Small intestine (tissue), 7 donors: Measurements from ENCODE around the gene PITPNM1. TPM values are rescaled to one million over a fixed set of nuclear protein-coding genes. Genes with fewer than 3 reads are reported as not detected.

Experiments
- DNase-seq, 2 donors: peaks; one replicate each; pipeline versions ENCODE4 v3.0.0 to v3.0.0-alpha.2; 2013
- FAIRE-seq: peaks from 2 replicates; lab custom pipeline; 2012; peaks lifted over from hg19 to GRCh38; lab: Jason Lieb, UNC
- H3K27ac ChIP-seq, 3 donors: one replicate each; pipeline ENCODE4 v1.5.1; 2013; ENCODE audit warnings: low read length in 2 of 3, mild to moderate bottlenecking in 2 of 3, control low read depth in 1 of 3, inconsistent platforms in 1 of 3, low read depth in 1 of 3, moderate library complexity in 1 of 3
- H3K27me3 ChIP-seq, 3 donors: one replicate each; pipeline ENCODE4 v1.6.1; 2013; ENCODE audit warnings: low read length in 3 of 3, inconsistent platforms in 1 of 3; ENCODE audit not compliant: control insufficient read depth in 3 of 3, insufficient read depth in 3 of 3
- H3K36me3 ChIP-seq, 3 donors: one replicate each; pipeline ENCODE4 v1.6.1; 2013; ENCODE audit warnings: low read length in 3 of 3, inconsistent platforms in 1 of 3, low read depth in 1 of 3, mild to moderate bottlenecking in 1 of 3, moderate library complexity in 1 of 3; ENCODE audit not compliant: control insufficient read depth in 3 of 3, insufficient read depth in 2 of 3
- H3K4me1 ChIP-seq, 3 donors: one replicate each; pipeline ENCODE4 v1.6.1; 2013; ENCODE audit warnings: low read length in 2 of 3, inconsistent platforms in 1 of 3, low read depth in 1 of 3, mild to moderate bottlenecking in 1 of 3, moderate library complexity in 1 of 3; ENCODE audit not compliant: control insufficient read depth in 3 of 3, insufficient read depth in 2 of 3
- H3K4me3 ChIP-seq, 3 donors: one replicate each; pipeline ENCODE4 v1.5.1; 2013; ENCODE audit warnings: low read length in 3 of 3, control low read depth in 1 of 3, inconsistent platforms in 1 of 3, low read depth in 1 of 3, mild to moderate bottlenecking in 1 of 3, moderate library complexity in 1 of 3
- H3K9me3 ChIP-seq, 2 donors: one replicate each; pipeline ENCODE4 v1.6.1; 2013; ENCODE audit warnings: low read depth in 1 of 2, low read length in 1 of 2; ENCODE audit not compliant: control insufficient read depth in 2 of 2, insufficient read depth in 1 of 2
- WGBS, 3 donors: extraction: QIAGEN DNeasy Blood & Tissue Kit; methylation state at CpG; one replicate each; pipeline ENCODE4 v1.1.7; 2013; 5-methylcytosine and 5-hydroxymethylcytosine counted together
- polyA plus RNA-seq, 4 donors: library from polyadenylated mRNA; stranded (reverse) in 3 of 4; unstranded in 1 of 4; fragments of 200-250 nt in 3 of 4; fragments of 120-200 nt in 1 of 4; gene quantifications; one replicate each; pipeline versions ENCODE4 v1.2.1 to v1.2.3, GENCODE V29; 2013
- donor health status: healthy with polysubstance abuse.
- donor health status: control.
- donor health status: control.
- donor health status: Bipolar disorder and iron deficiency.
- donor health status: healthy.

PITPNM1 gene
- polyA plus RNA-seq, 4 donors: 31.2 to 42.1 (median 35.9) TPM

DNA sequence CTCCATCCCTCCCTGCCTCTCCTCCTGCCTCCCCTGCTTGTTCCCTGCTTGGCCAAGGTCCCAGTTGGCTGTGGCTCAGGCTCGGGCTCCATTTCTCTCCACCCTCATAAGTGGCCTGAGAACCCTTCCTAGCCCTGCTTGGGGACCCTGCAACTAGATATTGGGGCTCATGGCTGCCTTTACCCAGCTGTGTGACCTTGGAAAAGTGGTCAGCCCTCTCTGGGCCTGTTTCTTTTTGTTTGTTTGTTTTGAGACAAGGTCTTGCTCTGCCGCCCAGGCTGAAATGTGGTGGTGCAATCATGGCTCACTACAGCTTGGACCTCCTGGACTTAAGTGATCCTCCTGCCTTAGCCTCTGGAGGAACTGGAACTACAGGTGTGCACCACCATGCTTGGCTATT, 38.4 kb upstream of the PITPNM1 start:
- Histone ChIP-seq H3K9me3 (peaks cover 0 to 3% of the 10 kb centered on the region in 2 donors), H3K27ac (no peak overlapping the region), H3K4me1 (peaks cover 3 to 24% (median 4%) of the 10 kb centered on the region in 3 donors), H3K4me3 (no peak overlapping the region), H3K27me3 (no peaks in the 10 kb centered on the region), H3K36me3 (no peaks in the 10 kb centered on the region)
- DNase-seq (no peak), FAIRE-seq (no peak)
- 41 to 62% (median 47%) methylated on average over 2 of the region's 2 CpGs for WGBS, 3 donors

DNA sequence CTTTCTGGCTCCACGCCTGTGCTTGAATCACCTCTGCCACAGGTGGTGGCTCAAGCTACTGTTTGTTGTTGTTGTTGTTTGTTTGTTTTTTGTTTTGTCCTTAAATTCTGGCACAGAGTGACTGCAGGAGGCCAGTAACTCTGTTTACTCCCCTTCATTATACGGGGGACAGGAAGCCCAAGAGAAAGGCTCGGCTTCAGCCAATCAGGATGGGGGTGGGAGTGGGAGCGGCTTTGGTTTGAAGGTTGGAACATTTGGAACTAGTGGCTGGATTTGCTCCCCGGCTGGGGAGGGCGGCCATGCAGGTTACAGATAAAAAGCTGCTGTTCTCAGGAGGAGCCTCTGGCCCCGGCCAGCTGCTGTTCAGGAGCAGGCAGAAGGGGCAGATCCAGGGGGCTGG, 37.8 kb upstream of the PITPNM1 start:
- H3K27ac ChIP-seq: no peak overlapping the region

DNA sequence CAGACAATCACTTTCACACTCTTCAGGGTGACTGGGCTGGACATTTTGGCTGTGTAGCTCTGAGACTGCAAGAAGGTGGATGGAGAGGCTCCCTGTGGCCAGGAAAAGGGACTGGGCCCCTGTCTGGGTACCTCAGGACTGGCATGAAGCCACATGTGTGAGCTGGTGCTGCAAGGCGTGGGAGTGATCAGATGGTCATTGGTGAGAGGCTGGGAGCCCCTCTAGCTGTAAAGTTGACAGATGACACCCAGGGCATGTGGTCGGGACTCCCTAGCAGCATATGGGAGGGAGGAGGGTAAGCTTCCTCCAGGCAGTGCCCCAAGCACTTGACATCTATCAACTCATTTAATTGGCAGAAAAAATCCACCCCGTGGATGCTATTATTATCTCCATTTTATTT, 37.0 kb upstream of the PITPNM1 start:
- WGBS, 3 donors: 64 to 77% (median 72%) methylated on average over 3 of the region's 3 CpGs
- Histone ChIP-seq H3K9me3 (peaks cover 0 to 3% of the 10 kb centered on the region in 2 donors), H3K27me3 (no peaks in the 10 kb centered on the region), H3K36me3 (no peaks in the 10 kb centered on the region), H3K4me3 (no peak overlapping the region), H3K4me1 (peaks cover 3 to 24% (median 4%) of the 10 kb centered on the region in 3 donors), H3K27ac (no peak overlapping the region)
- FAIRE-seq (no peak), DNase-seq (no peak)

More for the DNA sequence above, 37.8 kb upstream of the PITPNM1 start:
- DNase-seq (peak in 1 of 2 donors; percentile 33), FAIRE-seq (no peak)
- Histone ChIP-seq H3K4me3 (no peak overlapping the region), H3K36me3 (no peaks in the 10 kb centered on the region), H3K9me3 (peaks cover 0 to 3% of the 10 kb centered on the region in 2 donors), H3K27me3 (no peaks in the 10 kb centered on the region), H3K4me1 (peaks cover 3 to 24% (median 4%) of the 10 kb centered on the region in 3 donors)
- 53 to 55% (median 55%) methylated on average over 6 to 7 of the region's 7 CpGs for WGBS, 3 donors

DNA sequence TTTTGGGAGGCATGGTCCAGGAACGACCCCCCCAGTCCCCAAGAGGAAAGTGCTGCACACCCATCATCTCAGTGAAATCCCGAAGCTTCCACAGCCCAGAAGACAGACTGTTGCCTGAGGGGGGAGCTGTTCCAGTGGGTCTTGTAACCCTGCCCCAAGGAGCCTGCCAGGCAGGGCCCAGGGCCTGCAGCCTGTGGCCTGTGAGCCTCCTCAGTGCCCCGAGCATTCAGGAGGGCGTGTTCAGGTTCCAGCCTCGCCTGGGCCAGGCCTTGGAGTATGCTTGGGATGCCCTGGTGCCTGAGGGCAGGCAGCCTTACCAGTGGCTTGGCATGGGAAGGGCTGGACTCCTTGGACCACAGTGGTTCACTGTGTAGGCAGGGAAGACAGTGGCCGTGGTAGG, 36.0 kb upstream of the PITPNM1 start:
- H3K9me3 ChIP-seq: no peaks in the 10 kb centered on the region
- no peak for DNase-seq
- FAIRE-seq: no peak

DNA sequence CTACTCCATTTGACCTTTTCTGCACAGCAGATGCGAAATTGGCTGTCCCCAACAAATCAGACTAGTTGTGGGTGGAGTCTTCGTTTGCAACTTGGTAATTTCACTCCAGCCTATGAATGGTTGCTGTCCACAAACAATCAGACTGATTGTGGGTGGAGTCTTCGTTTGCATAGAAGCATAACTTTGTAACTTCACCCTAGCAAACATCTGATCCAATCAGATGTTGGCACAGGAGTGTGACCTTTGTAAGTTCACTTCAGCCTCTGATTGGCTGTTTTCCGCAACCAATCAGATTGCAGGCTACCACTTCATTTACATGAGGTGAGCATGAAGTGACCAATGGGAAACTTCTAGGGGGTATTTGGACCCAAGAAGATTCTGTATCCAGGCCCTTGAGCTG, 34.4 kb upstream of the PITPNM1 start:
- DNase-seq: peak in 1 of 2 donors; percentile 40
- no peaks in the 10 kb centered on the region for H3K36me3 ChIP-seq
- H3K4me1 ChIP-seq: peaks cover 0 to 19% (median 2%) of the 10 kb centered on the region in 3 donors
- H3K27ac ChIP-seq: no peak overlapping the region
- H3K4me3 ChIP-seq: no peak overlapping the region
- peaks cover 0 to 6% of the 10 kb centered on the region in 2 donors for H3K9me3 ChIP-seq
- 64 to 79% (median 70%) methylated on average over 4 of the region's 4 CpGs for WGBS, 3 donors
- no peak for FAIRE-seq
- H3K27me3 ChIP-seq: no peaks in the 10 kb centered on the region

More for the DNA sequence above, 36.0 kb upstream of the PITPNM1 start:
- Histone ChIP-seq H3K36me3 (no peaks in the 10 kb centered on the region), H3K27ac (no peak overlapping the region), H3K27me3 (no peaks in the 10 kb centered on the region), H3K4me1 (peaks cover 3 to 27% (median 4%) of the 10 kb centered on the region in 3 donors), H3K4me3 (no peak overlapping the region)
- 67 to 84% (median 70%) methylated on average over 6 of the region's 6 CpGs for WGBS, 3 donors

DNA sequence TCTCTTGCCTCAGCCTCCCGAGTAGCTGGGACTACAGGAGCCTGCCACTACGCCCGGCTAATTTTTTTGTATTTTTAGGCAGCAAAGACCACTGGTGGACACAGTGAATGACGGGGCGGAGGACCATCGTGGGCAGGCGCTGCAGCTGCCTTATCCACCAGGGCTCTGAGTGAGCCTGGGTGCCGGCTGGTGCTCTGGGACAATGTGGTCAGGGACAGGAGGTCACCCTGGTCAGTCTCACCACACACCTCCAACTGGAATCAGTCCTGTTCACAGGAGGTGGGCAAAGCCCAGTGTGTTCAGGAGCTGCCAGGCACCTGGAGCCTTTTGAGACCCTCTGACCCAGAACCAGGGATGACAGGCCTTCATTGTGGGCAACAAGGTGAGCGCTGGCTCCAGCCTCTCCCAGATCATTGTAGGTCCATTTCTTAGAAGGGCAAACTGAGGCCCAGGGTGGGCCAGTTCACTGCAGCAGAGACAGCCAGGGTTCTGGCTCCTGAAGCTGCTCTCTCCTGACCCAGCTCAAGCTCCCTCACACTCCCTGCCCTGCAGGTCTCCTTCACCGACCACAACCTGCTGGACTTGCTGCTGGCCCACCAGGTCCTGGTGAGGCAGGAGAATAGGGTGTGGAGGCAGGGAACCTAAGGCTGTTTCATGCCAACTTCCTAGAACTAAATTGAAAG, 33.8 kb upstream of the PITPNM1 start:
- Histone ChIP-seq H3K4me1 (peaks cover 0 to 14% (median 2%) of the 10 kb centered on the region in 3 donors), H3K27ac (no peak overlapping the region), H3K27me3 (no peaks in the 10 kb centered on the region), H3K9me3 (peaks cover 0 to 7% of the 10 kb centered on the region in 2 donors), H3K36me3 (no peaks in the 10 kb centered on the region), H3K4me3 (no peak overlapping the region)
- FAIRE-seq (no peak), DNase-seq (no peak)
- 85 to 87% (median 85%) methylated on average over 10 of the region's 10 CpGs for WGBS, 3 donors

DNA sequence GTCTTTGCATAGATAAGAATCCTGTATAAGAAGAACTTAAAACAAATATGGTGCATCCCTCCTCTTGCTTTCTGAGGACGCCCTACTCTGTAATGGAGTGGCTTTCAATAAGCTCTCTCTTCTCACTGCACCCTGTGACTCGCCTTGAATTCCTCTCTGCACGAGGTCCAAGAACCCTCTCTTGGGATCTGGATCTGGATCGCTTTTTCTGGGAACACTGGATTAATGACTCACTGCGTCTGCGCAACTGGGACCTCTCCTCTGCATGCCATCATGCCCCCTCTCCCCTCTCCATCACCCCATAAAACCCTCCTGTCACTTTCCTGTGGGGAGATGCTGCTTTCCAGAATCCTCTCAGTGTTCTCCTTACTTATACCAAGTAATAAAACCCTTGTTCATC, 33.1 kb upstream of the PITPNM1 start:
- Histone ChIP-seq H3K4me3 (no peak overlapping the region), H3K9me3 (peaks cover 0 to 13% of the 10 kb centered on the region in 2 donors), H3K4me1 (peaks cover 0 to 17% (median 2%) of the 10 kb centered on the region in 3 donors), H3K27ac (no peak overlapping the region), H3K36me3 (no peaks in the 10 kb centered on the region), H3K27me3 (no peaks in the 10 kb centered on the region)
- FAIRE-seq: no peak
- 71 to 76% (median 73%) methylated on average over 6 of the region's 6 CpGs for WGBS, 3 donors
- no peak for DNase-seq

DNA sequence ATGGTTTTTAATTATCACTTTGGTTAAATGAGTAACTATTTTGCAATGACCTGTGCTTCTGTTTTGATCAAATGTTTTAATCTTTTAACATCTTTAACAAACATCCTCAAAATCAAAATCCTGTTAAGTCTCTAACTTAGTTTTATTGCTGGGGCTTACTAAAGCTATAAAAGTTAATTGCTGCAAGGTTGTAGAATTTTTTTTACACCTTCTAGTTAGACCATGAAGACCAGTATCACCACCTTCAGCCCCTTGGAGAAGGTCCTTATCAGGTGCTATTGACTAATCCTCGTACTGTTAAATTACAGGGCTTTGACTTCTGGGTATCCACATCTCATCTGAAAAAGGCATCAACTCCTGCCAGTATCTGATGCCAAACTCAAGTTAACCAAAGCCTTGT, 30.4 kb upstream of the PITPNM1 start:
- H3K27me3 ChIP-seq: no peaks in the 10 kb centered on the region
- no peak overlapping the region for H3K4me3 ChIP-seq
- H3K36me3 ChIP-seq: no peaks in the 10 kb centered on the region
- H3K4me1 ChIP-seq: peaks cover 0 to 11% (median 0%) of the 10 kb centered on the region in 3 donors
- DNase-seq (peak; percentile 26 to 68), FAIRE-seq (no peak)
- peaks cover 0 to 14% of the 10 kb centered on the region in 2 donors for H3K9me3 ChIP-seq
- 18 to 60% (median 35%) methylated on average over 1 of the region's 1 CpG for WGBS, 3 donors
- H3K27ac ChIP-seq: peak overlapping the region in 1 of 3 donors; percentile 34
